Inflammatory macrophage treated with lipopolysaccharide for 4 hours (primary cell): ENCODE data around the gene DPPA2.
A peak's percentile ranks its signal among the peaks of the same experiment; 100 is the strongest.

ENCODE experiments used
- DNase-seq: peaks from one replicate; pipeline ENCODE4 v3.0.0-alpha.2; 2020

Gene DPPA2

DNA sequence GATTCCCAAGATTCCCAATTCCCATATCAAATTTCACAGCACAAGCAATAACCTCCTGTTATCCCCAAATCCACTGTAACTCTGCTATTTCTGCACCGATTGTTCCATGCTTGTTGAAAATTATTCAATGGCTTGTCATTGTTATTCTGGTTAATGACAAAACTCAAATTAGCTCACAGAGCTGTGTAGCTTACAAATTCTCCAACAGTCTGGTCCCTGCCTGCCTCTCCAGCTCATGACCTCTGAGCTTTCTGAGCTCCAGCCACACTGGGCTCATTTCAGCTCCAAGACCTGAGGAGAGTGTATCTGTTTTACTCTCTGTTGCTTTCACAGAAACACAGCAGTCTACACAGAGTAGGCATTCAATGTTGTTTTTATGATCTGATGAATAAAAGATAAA is 3.3 kb downstream of the DPPA2 start:
- no peak for DNase-seq

DNA sequence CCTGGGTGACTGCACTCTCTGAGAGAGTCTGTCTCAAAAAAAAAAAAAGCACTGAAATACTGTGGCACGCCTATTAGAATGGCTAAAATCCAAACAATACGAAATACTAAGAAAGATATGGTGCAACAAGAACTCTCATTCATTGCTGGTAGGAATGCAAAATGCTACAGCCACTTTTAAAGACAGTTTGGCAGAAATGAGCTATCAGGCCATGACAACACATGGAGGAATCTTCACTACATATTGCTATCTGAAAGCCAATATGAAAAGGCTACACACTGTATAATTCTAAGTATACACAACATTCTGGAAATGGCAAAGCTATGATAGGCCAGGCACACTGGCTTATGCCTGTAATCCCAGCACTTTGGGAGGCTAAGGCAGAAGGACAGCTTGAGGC is 18.8 kb downstream of the DPPA2 start:
- no peak for DNase-seq

DNA sequence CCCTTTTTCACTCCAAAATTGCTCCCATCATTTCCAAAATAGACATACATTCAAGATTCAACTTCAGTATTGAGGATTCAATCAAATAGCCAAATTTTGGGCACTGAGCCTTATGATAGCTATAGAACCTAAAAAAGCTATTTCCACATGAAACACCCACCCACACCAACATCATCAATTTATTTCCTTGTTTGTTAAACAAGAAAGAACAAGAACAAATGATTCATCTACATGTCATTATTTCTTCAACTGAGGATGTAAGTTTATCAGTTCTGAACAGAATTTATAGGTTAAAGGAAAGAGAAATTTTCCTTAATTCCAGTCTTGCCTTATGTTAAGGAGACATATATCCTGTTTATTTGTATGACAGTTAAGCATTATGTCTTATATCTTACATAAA is 32.2 kb downstream of the DPPA2 start:
- DNase-seq, result peak; percentile 2

DNA sequence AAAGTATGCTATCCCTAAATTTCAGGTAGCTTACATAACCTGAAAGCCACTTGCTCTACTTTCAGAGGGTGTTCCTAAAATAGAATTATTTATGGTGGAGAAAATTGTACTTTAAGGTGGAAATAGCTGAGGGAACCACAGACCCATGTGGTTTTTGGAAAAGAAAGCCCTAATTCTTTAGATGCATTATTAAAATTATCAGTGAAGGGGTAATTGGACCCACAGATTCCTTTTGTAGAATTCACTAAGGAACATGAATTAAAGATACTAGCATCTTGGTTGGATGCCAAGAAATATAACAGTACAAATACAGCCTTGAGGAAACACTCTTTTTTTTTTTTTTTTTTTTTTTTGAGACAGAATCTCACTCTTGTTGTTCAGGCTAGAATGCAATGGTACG is 37.8 kb downstream of the DPPA2 start:
- DNase-seq, result no peak

DNA sequence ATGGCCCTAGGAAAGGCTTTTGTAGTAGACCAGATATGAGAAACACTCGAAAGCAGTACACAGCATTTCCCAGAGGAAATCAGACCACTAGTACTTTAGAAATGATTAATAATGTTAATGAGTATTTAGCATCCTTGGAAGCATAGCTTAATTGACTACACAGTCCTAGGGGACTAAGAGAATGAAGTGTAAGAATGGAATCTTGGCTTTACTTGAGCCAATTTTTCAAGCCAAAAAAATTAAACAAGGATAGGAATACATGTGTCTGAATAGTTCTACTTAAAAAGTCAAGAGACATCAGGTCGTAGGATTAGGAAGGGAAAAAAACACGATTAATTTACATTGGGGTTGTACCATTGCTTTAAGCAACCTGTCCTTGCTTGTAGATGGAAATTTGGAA is 38.2 kb downstream of the DPPA2 start:
- DNase-seq, result no peak

DNA sequence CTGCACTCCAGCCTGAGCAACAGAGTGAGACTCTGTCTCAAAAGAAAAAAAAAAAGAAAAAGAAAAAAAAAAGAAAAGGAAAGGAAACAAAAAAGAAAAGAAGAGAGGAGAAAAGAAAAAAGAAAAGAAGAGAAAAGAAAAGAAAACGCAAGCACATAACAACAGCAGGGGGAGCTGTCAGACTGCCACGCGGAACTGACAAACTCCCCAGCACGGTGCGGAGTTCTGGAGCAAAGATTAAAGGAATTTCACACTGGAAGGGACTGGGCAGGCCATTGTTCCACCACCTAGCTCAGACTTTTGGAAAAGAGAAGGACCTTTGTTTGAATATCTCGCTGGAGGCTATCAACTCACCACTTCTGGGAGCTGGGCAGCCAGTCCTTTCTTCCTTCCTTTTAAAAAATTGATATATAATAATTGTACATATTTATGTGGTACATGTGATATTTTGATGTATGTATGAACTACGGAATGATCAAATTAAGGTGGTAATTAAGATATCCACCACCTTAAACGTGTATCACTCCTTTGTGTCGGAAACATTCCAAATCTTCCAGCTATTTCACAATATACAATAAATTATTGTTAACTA is 40.5 kb downstream of the DPPA2 start:
- peak; percentile 7 for DNase-seq

DNA sequence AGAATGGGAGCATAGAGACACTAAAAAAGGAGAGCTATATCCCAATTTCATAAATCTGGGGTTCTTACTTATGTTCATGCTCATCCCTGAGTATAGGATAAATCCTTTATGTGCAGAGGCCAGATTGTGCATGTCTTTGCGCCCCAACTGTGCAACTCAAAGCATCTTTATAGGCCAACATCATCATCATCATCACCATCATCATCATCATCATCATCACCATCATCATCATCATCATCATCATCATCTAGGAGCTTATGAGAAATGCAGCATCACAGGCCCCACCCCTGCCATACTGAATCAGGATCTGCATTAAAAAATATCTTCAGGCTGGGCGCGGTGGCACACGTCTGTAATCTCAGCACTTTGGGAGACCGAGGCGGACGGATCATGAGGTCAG is 45.5 kb downstream of the DPPA2 start:
- no peak for DNase-seq

DNA sequence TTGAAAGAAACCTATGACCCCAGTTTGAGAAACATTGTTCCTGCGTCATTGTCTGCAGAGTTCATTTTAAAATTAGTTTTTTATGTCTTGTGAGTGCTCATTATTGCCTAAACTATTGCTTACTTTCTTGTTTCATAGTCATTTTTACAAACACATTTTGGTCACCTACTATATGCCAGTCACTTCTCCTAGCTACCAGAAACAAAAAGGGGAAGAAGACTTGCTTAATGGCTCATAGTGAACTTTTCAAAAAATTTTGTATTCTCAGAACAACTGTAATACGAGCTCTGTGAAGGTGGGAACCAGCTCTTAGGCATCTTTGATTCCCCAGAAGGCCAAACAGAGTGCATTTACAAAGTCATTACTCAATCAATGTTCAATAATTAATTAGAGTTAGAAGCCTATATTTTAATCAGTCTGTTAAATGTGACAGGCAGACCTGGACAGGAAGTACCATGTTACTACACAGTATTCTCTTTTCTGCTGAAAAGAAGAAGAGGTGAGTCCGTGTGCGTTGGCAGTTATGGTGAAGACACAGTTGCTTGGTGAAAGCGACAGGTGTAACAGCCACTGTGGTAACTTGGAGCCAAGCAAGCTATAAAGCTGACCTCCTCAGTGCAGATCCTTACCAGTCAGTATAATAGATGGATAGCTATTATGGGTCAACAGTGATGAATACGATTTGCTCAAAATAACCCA is 46.6 kb downstream of the DPPA2 start:
- peak; percentile 33 for DNase-seq

DNA sequence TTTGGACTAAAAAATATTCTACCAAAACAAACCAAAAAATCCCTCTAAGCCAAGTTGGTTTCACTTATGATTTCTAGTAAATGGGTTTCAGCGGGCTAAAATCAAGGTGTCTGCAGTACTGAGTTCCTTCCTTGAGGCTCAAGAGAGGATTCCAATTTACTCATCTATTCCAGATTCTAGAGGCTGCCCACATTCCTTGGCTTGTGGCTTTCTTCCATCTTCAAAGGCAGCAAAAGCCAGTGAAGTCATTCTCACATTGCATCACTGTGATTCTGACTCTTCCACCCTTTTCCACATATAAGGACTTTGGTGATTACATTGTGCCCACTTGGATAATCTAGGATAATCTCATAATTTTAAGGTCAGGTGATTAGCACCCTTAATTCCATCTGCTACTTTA is 48.1 kb downstream of the DPPA2 start:
- no peak for DNase-seq

DNA sequence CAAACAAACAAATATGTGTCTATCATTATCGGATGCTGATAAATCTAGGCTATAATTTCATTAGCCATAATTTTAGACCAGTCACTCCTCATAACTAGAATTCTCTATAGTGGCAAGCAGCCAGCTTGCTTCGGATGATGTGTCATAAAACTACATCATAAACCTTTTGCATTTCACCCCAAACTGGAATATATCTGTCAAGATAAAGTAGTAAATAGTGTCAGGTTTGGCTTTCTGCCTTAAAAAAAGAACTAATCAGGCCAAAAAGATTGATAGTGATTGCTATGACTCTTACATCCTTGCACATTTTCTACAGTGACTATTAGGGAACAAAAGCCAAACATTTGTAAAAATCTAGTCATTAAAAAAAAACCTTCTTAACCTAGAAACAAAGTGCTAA is 51.0 kb downstream of the DPPA2 start:
- DNase-seq, result no peak

DNA sequence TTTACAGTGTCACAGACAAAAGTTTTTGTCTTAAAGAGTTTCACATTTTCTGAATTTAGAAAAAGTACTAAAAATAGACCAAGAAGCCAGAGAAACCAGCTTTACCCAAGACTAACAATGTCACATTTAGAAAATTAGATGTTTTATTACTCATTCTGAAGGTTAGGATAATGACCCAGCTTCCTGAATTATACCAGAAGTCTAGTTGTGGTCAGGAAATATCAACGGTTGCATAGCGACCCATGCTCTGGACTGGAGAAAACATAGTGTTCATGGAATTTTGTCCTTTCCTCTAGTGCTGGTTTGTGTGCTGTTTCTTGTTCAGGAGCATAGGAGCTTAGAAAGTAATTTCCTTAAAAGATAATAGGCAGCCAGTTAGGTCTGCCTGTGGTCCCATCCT is 59.0 kb downstream of the DPPA2 start:
- DNase-seq, result no peak

DNA sequence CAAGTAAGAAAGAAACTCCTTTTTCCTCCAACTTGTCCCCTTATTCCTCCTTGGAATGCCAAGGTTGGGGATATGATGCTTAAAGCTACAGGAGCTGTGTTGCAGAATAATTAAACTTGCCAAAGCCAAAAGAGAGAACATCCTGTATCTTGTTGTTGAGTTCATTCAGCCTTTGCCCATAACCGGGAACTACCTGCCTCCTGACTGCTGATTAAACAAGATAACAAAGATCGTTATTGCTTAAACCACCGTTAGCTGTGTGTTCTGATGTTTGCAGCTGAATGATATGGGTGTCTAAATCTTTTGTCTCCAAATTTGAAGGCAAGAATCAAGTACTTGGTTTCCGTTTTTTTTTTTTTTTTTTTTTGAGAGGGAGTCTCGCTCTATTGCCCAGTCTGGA is 61.5 kb downstream of the DPPA2 start:
- no peak for DNase-seq

DNA sequence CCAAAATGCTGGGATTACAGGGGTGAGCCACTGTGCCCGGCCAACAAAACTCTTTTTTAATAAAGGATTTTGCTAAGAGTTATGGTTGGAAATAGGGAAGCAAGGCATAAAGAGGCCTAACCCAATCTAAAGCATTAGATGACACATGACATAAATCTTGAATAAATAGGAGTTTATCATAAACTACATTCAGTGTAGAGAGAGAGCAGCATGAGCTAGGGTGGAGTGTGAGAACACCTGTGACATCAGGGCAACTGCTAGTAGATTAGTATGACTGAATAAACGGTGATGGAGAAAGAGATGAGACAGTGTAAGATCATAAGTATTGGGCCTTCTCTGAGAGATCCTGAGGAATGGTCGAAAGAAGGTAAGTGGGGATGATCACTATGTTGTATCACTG is 63.7 kb downstream of the DPPA2 start:
- DNase-seq, result no peak
